Thyroid gland (tissue), 4 donors: ENCODE data around the gene HTR3E.

Source experiments
- POLR2A ChIP-seq, 2 donors: fragments of 450-650 bp; IDR thresholded peaks; one replicate each; pipeline ENCODE4 v1.6.1; 2017; ENCODE audit warnings: antibody characterized with exemption in 2 of 2, mild to moderate bottlenecking in 2 of 2, moderate library complexity in 1 of 2
- TF ChIP-seq, protein P1 (sequence below), 6 experiments: fragments of 200-600 bp in 3 of 6; fragments of 450-650 bp in 3 of 6; sonication (generic) in 3 of 6; IDR thresholded peaks; one replicate each; pipeline ENCODE4 v1.5.1; 2016 to 2019; ENCODE audit warnings: antibody characterized with exemption in 6 of 6, mild to moderate bottlenecking in 2 of 6, inconsistent platforms in 1 of 6, moderate library complexity in 1 of 6

DNA sequence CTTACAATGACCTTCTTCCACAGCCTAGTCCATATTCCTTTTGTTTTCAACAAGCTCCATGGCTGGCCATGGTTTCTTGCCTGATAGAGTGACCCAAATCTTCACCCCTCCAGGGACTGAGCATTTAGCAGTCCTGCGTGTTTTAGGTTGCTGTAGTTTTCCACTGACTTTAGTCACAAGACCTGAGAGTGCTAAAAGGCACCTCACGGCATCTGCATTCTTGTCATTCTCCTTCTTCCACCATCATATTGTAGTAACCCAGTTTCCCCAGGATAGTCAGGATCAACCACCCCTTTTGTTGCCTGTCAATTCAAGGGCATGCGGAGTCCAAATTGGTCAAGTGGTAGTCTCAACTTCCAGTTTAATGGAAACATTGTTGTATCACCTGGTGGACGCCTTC lies 23.2 kb upstream of the HTR3E start:
- no peak for TF ChIP-seq POLR2A (IDR thresholded peaks at IDR 0.05)
- TF ChIP-seq, protein P1, sequence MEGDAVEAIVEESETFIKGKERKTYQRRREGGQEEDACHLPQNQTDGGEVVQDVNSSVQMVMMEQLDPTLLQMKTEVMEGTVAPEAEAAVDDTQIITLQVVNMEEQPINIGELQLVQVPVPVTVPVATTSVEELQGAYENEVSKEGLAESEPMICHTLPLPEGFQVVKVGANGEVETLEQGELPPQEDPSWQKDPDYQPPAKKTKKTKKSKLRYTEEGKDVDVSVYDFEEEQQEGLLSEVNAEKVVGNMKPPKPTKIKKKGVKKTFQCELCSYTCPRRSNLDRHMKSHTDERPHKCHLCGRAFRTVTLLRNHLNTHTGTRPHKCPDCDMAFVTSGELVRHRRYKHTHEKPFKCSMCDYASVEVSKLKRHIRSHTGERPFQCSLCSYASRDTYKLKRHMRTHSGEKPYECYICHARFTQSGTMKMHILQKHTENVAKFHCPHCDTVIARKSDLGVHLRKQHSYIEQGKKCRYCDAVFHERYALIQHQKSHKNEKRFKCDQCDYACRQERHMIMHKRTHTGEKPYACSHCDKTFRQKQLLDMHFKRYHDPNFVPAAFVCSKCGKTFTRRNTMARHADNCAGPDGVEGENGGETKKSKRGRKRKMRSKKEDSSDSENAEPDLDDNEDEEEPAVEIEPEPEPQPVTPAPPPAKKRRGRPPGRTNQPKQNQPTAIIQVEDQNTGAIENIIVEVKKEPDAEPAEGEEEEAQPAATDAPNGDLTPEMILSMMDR (IDR thresholded peaks at IDR 0.05), result no peak
